OCI-LY7 (cell line): Measurements from ENCODE around the gene SEPHS1. TPM values are rescaled to one million over a fixed set of nuclear protein-coding genes. Genes with fewer than 3 reads are reported as not detected.

ENCODE experiments used
- BruUV-seq: library from RNA; stranded (reverse); fragments of 400-500 nt; replicated peaks from 2 replicates; lab custom pipeline; 2021; lab: Mats Ljungman, UMichigan
- CTCF ChIA-PET: fragments of 300-600 bp; sonication (Branson Sonifier 250); formaldehyde crosslinking; loops from one replicate; lab custom pipeline; 2022; ENCODE audit warnings: antibody characterized with exemption; ENCODE audit not compliant: unreplicated experiment; lab: Charles Lee
- POLR2A ChIA-PET: fragments of 300-600 bp; sonication (Branson Sonifier 250); formaldehyde crosslinking; loops from one replicate; lab custom pipeline; 2022; ENCODE audit warnings: antibody characterized with exemption; lab: Charles Lee
- DNase-seq: peaks from one replicate; pipeline ENCODE4 v3.0.0-alpha.2; 2015; ENCODE audit warnings: low spot score
- H2AFZ ChIP-seq: fragments of 200-600 bp; sonication (generic), shearing (Covaris generic); 2 replicates; pipeline ENCODE4 v1.6.1; 2014; ENCODE audit warnings: mild to moderate bottlenecking, antibody characterized with exemption, low read length, moderate library complexity
- H3K27ac ChIP-seq: fragments of 200-600 bp; sonication (generic); 2 replicates; pipeline ENCODE4 v1.5.1; 2014; ENCODE audit warnings: mixed run types, low read depth, mild to moderate bottlenecking, moderate library complexity, low read length, inconsistent platforms; ENCODE audit not compliant: poor library complexity, severe bottlenecking
- H3K36me3 ChIP-seq: fragments of 200-600 bp; sonication (generic); 2 replicates; pipeline ENCODE4 v1.6.1; 2014; ENCODE audit warnings: mild to moderate bottlenecking, antibody characterized with exemption, low read length, moderate library complexity, mixed read lengths; ENCODE audit not compliant: insufficient read depth
- H3K4me1 ChIP-seq: fragments of 200-600 bp; sonication (generic); 2 replicates; pipeline ENCODE4 v1.5.1; 2014; ENCODE audit warnings: mild to moderate bottlenecking, low read length; ENCODE audit not compliant: insufficient read depth, poor library complexity, severe bottlenecking
- H3K4me2 ChIP-seq: fragments of 200-600 bp; sonication (generic); 2 replicates; pipeline ENCODE4 v1.6.1; 2014; ENCODE audit warnings: mild to moderate bottlenecking, low read length
- H3K4me3 ChIP-seq: fragments of 200-600 bp; sonication (generic); 2 replicates; pipeline ENCODE4 v1.5.1; 2014; ENCODE audit warnings: mild to moderate bottlenecking, low read depth, low read length; ENCODE audit not compliant: poor library complexity, severe bottlenecking
- H3K79me2 ChIP-seq: fragments of 200-600 bp; sonication (generic); 2 replicates; pipeline ENCODE4 v1.6.1; 2016; ENCODE audit warnings: low read depth, mild to moderate bottlenecking, low read length, moderate library complexity, mixed read lengths; ENCODE audit not compliant: insufficient read depth
- H3K9me2 ChIP-seq: fragments of 200-600 bp; sonication (generic); 2 replicates; pipeline ENCODE4 v1.6.1; 2016; ENCODE audit warnings: mild to moderate bottlenecking, low read length, mixed read lengths; ENCODE audit not compliant: insufficient read depth
- H3K9me3 ChIP-seq: fragments of 200-600 bp; sonication (generic); 2 replicates; pipeline ENCODE4 v1.6.1; 2014; ENCODE audit warnings: mild to moderate bottlenecking, mixed run types, low read length, mixed read lengths
- H4K20me1 ChIP-seq: fragments of 200-600 bp; sonication (generic); 2 replicates; pipeline ENCODE4 v1.6.1; 2014; ENCODE audit warnings: mild to moderate bottlenecking, antibody characterized with exemption, low read length, moderate library complexity, mixed read lengths; ENCODE audit not compliant: insufficient read depth
- CTCF ChIP-seq: fragments of 200-600 bp; sonication (generic); conservative IDR thresholded peaks from 2 replicates; pipeline ENCODE4 v1.5.1; 2014; ENCODE audit warnings: mild to moderate bottlenecking, antibody characterized with exemption, low read length, moderate library complexity, mixed read lengths
- EZH2phosphoT487 ChIP-seq: fragments of 200-600 bp; sonication (generic); IDR thresholded peaks from 2 replicates; pipeline ENCODE4 v1.6.1; 2018; ENCODE audit warnings: low read depth, borderline replicate concordance, mild to moderate bottlenecking, mixed run types, antibody characterized with exemption, low read length, moderate library complexity, mixed read lengths
- intact Hi-C: fragments of 100-400 bp; cut with micrococcal nuclease; formaldehyde crosslinking; loops from one replicate; pipeline ENCODE4 v1.10.0; 2022; ENCODE audit not compliant: unreplicated experiment
- total RNA-seq, 2 experiments: library from RNA; depleted of rRNA in 1 of 2; stranded (reverse); fragments of >200 nt in 1 of 2; shearing (Covaris generic) in 1 of 2; gene quantifications; 2 replicates each; pipeline ENCODE4 v1.2.3, GENCODE V29; 2014 to 2022

Gene SEPHS1
- total RNA-seq, 2 experiments from 2014 or later, result 72.7 to 113 TPM

DNA sequence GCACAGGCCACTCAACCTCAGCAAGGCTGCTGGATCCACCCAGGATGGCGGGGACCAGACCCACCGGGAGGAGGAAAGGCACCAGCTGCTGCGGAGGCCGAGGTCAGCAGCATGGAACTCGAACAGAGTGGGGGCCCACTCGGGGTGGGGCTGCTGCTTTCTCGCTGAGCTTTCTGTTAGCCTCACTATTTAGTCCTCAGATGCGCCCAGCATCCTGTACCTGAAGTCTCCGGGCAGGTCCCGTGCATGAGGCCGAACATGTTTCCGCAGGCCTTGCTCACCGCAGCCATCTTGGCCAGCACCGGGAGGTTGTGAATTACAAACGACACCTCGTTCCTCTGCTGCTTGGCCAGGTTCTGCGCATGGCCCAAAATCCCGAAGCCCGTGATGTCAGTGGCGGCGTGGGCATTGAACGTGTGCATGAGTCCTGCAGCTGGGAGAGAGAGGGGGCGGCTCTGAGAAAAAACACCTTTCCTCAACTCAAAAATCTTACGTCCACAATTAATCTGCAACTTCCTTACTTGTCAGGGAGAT is 25.4 kb downstream of the SEPHS1 start:
- DNase-seq, result no peak
- POLR2A ChIA-PET, result interaction anchor here (0.6 kb wide), 1 partner anchor 20 kb away, joined by 3 read pairs; no protein-coding TSS in a partner anchor
- CTCF ChIA-PET, result no interaction called here
- intact Hi-C loops, result no loop called here
- H3K4me1 ChIP-seq, result no peaks in the 10 kb centered on the region
- H3K9me3 ChIP-seq, result no peaks in the 10 kb centered on the region
- peaks cover 85% of the 10 kb centered on the region for H3K36me3 ChIP-seq
- no peak overlapping the region for H2AFZ ChIP-seq
- H4K20me1 ChIP-seq, result no peaks in the 10 kb centered on the region
- H3K79me2 ChIP-seq, result no peaks in the 10 kb centered on the region
- no TSS peak for BruUV-seq
- H3K4me3 ChIP-seq, result no peak overlapping the region
- no peak overlapping the region for H3K27ac ChIP-seq
- H3K9me2 ChIP-seq, result no peaks in the 10 kb centered on the region
- TF ChIP-seq CTCF (no peak), EZH2phosphoT487 (no peak)
- no peak overlapping the region for H3K4me2 ChIP-seq

GRCh38 chr10:13321576-13321975 is 26.5 kb downstream of the SEPHS1 start:
- intact Hi-C loops, result no loop called here
- H3K4me3 ChIP-seq, result no peak overlapping the region
- no peak overlapping the region for H2AFZ ChIP-seq
- no peaks in the 10 kb centered on the region for H3K79me2 ChIP-seq
- BruUV-seq, result no TSS peak
- H3K4me1 ChIP-seq, result no peaks in the 10 kb centered on the region
- no peak overlapping the region for H3K4me2 ChIP-seq
- no peaks in the 10 kb centered on the region for H3K9me3 ChIP-seq
- no peak for DNase-seq
- no peak overlapping the region for H3K27ac ChIP-seq
- no peaks in the 10 kb centered on the region for H4K20me1 ChIP-seq
- peaks cover 81% of the 10 kb centered on the region for H3K36me3 ChIP-seq
- no peaks in the 10 kb centered on the region for H3K9me2 ChIP-seq
- ChIA-PET POLR2A (no interaction called here), CTCF (no interaction called here)
- no peak for TF ChIP-seq CTCF
- TF ChIP-seq EZH2phosphoT487, result no peak

GRCh38 chr10:13319166-13319565 is 28.9 kb downstream of the SEPHS1 start:
- Histone ChIP-seq H3K4me1 (no peaks in the 10 kb centered on the region), H3K36me3 (peaks cover 58% of the 10 kb centered on the region), H3K4me3 (no peak overlapping the region), H3K79me2 (no peaks in the 10 kb centered on the region), H2AFZ (no peak overlapping the region), H4K20me1 (no peaks in the 10 kb centered on the region), H3K27ac (no peak overlapping the region), H3K9me2 (no peaks in the 10 kb centered on the region), H3K4me2 (no peak overlapping the region), H3K9me3 (no peaks in the 10 kb centered on the region)
- BruUV-seq, result no TSS peak
- TF ChIP-seq EZH2phosphoT487 (no peak), CTCF (no peak)
- ChIA-PET POLR2A (interaction anchor here (0.9 kb wide), 1 partner anchor 41 kb away, joined by 3 read pairs; no protein-coding TSS in a partner anchor), CTCF (no interaction called here)
- no peak for DNase-seq
- intact Hi-C loops, result no loop called here
